Natural killer cell (primary cell): ENCODE results near the gene SCAF11. TPM values are rescaled to one million over a fixed set of nuclear protein-coding genes. Genes with fewer than 3 reads are reported as not detected.

Experiments used
- ATAC-seq, 3 donors: fragments of 150-1000 bp in 2 of 3; fragments of 200-7000 bp in 1 of 3; cut with Tn5 transposase; 1 replicate in 1 of 3; 2 replicates in 2 of 3; pipeline ENCODE4 v1.10.0; 2021; ENCODE audit warnings: mild to moderate bottlenecking in 2 of 3, moderate library complexity in 2 of 3
- DNase-seq, 2 donors: peaks; one replicate each; pipeline versions ENCODE4 v3.0.0 to v3.0.0-alpha.2; 2013 to 2021; ENCODE audit warnings: mixed read lengths in 1 of 2
- H3K27ac ChIP-seq: one replicate; pipeline ENCODE4 v1.5.1; 2013; ENCODE audit warnings: mild to moderate bottlenecking, low read length
- H3K27me3 ChIP-seq: one replicate; pipeline ENCODE4 v1.6.1; 2013; ENCODE audit warnings: low read length; ENCODE audit not compliant: control insufficient read depth, insufficient read depth
- H3K36me3 ChIP-seq: one replicate; pipeline ENCODE4 v1.6.1; 2013; ENCODE audit warnings: low read length; ENCODE audit not compliant: control insufficient read depth, insufficient read depth
- H3K4me1 ChIP-seq: one replicate; pipeline ENCODE4 v1.6.1; 2013; ENCODE audit warnings: low read length; ENCODE audit not compliant: control insufficient read depth, insufficient read depth
- H3K4me3 ChIP-seq: one replicate; pipeline ENCODE4 v1.5.1; 2013; ENCODE audit warnings: low read length
- H3K9me3 ChIP-seq: one replicate; pipeline ENCODE4 v1.6.1; 2013; ENCODE audit warnings: low read length; ENCODE audit not compliant: control insufficient read depth, insufficient read depth
- H3K27ac Mint-ChIP-seq, 2 donors: one replicate each; pipeline ENCODE4 v1.8.0; 2022; ENCODE audit warnings: mild to moderate bottlenecking in 2 of 2, mixed read lengths in 2 of 2, moderate library complexity in 1 of 2
- H3K27me3 Mint-ChIP-seq, 2 donors: one replicate each; pipeline ENCODE4 v1.8.0; 2022; ENCODE audit warnings: low read depth in 2 of 2, mixed read lengths in 2 of 2
- H3K36me3 Mint-ChIP-seq: one replicate; pipeline ENCODE4 v1.8.0; 2022; ENCODE audit warnings: mixed read lengths
- H3K4me1 Mint-ChIP-seq, 2 donors: one replicate each; pipeline ENCODE4 v1.8.0; 2022; ENCODE audit warnings: mixed read lengths in 2 of 2
- H3K4me3 Mint-ChIP-seq: one replicate; pipeline ENCODE4 v1.8.0; 2022; ENCODE audit warnings: mild to moderate bottlenecking, moderate library complexity, mixed read lengths
- H3K9me3 Mint-ChIP-seq, 2 donors: one replicate each; pipeline ENCODE4 v1.8.0; 2022; ENCODE audit warnings: mixed read lengths in 2 of 2
- WGBS: methylation state at CpG from one replicate; pipeline ENCODE4 v1.1.7; 2013; ENCODE audit warnings: missing lambda C conversion rate; ENCODE audit not compliant: insufficient coverage; 5-methylcytosine and 5-hydroxymethylcytosine counted together
- intact Hi-C: fragments of 100-400 bp; cut with micrococcal nuclease; formaldehyde crosslinking; loops from one replicate; pipeline ENCODE4 v1.14.2; 2022
- total RNA-seq, 4 donors: library from RNA; stranded (reverse); fragments of 120-200 nt in 1 of 4; gene quantifications; one replicate each; pipeline versions ENCODE4 v1.2.3 to v1.2.4, GENCODE V29; 2013 to 2022
- TF ChIP-seq, protein P1 (sequence below): fragments of 200-600 bp; IDR thresholded peaks from one replicate; pipeline ENCODE4 v1.8.0; 2022; ENCODE audit warnings: antibody characterized with exemption

Gene SCAF11
- total RNA-seq, 3 donors from 2014 or later (not counting 1 experiment from before 2014, with no cell fraction given): 208 to 232 (median 220) TPM

GRCh38 chr12:45975506-45975905 is 14.9 kb downstream of the SCAF11 start:
- no peak for DNase-seq
- Histone ChIP-seq H3K4me3 (no peak overlapping the region), H3K4me1 (peaks cover 3% of the 10 kb centered on the region), H3K36me3 (peaks cover 10% of the 10 kb centered on the region), H3K9me3 (no peaks in the 10 kb centered on the region), H3K27me3 (no peaks in the 10 kb centered on the region), H3K27ac (no peak overlapping the region)
- Mint-ChIP-seq H3K4me1 (peaks cover 83 to 86% of the 10 kb centered on the region in 2 donors), H3K36me3 (no peaks in the 10 kb centered on the region), H3K27me3 (no peaks in the 10 kb centered on the region), H3K9me3 (no peaks in the 10 kb centered on the region), H3K4me3 (no peak overlapping the region), H3K27ac (peak overlapping the region; percentile 32 to 46)
- intact Hi-C loops: no loop called here
- ATAC-seq: no peak
- TF ChIP-seq, protein P1, sequence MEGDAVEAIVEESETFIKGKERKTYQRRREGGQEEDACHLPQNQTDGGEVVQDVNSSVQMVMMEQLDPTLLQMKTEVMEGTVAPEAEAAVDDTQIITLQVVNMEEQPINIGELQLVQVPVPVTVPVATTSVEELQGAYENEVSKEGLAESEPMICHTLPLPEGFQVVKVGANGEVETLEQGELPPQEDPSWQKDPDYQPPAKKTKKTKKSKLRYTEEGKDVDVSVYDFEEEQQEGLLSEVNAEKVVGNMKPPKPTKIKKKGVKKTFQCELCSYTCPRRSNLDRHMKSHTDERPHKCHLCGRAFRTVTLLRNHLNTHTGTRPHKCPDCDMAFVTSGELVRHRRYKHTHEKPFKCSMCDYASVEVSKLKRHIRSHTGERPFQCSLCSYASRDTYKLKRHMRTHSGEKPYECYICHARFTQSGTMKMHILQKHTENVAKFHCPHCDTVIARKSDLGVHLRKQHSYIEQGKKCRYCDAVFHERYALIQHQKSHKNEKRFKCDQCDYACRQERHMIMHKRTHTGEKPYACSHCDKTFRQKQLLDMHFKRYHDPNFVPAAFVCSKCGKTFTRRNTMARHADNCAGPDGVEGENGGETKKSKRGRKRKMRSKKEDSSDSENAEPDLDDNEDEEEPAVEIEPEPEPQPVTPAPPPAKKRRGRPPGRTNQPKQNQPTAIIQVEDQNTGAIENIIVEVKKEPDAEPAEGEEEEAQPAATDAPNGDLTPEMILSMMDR: no peak
- WGBS: 100% methylated on average over 3 of the region's 6 CpGs

DNA sequence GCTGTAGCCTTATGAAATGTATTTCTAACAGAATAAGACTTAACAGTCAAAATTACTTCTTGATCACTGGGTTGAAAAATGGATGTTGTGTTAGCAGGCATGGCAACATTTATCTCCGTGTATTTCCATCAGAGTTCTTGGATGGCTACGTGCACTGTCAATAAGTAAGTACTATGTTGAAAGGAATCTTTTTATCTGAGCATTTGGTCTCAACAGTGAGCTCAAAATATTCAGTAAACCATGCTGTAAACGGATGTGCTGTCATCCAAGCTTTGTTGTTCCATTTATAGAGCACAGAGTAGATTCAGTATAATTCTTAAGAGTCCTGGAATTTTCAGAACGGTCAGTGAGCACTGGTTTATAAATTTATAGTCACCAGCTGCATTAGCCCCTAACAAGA is 15.5 kb downstream of the SCAF11 start:
- 93% methylated on average over 4 of the region's 4 CpGs for WGBS
- H3K9me3 Mint-ChIP-seq: no peaks in the 10 kb centered on the region
- peaks cover 82 to 85% of the 10 kb centered on the region in 2 donors for H3K4me1 Mint-ChIP-seq
- no peak overlapping the region for H3K4me3 Mint-ChIP-seq
- no peak overlapping the region for H3K4me3 ChIP-seq
- TF ChIP-seq, protein P1: no peak
- H3K27me3 ChIP-seq: no peaks in the 10 kb centered on the region
- DNase-seq (no peak), ATAC-seq (no peak)
- no peak overlapping the region for H3K27ac ChIP-seq
- H3K36me3 ChIP-seq: peaks cover 12% of the 10 kb centered on the region
- peaks cover 3% of the 10 kb centered on the region for H3K4me1 ChIP-seq
- no peaks in the 10 kb centered on the region for H3K36me3 Mint-ChIP-seq
- intact Hi-C loops: no loop called here
- H3K9me3 ChIP-seq: no peaks in the 10 kb centered on the region
- peak overlapping the region; percentile 46 to 65 for H3K27ac Mint-ChIP-seq
- H3K27me3 Mint-ChIP-seq: no peaks in the 10 kb centered on the region

GRCh38 chr12:45974171-45974719 is 16.1 kb downstream of the SCAF11 start:
- DNase-seq (no peak), ATAC-seq (no peak)
- TF ChIP-seq, protein P1: no peak
- Histone ChIP-seq H3K4me3 (no peak overlapping the region), H3K9me3 (no peaks in the 10 kb centered on the region), H3K36me3 (peaks cover 12% of the 10 kb centered on the region), H3K27me3 (no peaks in the 10 kb centered on the region), H3K27ac (no peak overlapping the region), H3K4me1 (peaks cover 3% of the 10 kb centered on the region)
- H3K36me3 Mint-ChIP-seq: no peaks in the 10 kb centered on the region
- H3K4me1 Mint-ChIP-seq: peaks cover 79 to 86% of the 10 kb centered on the region in 2 donors
- peak overlapping the region; percentile 46 to 65 for H3K27ac Mint-ChIP-seq
- no peaks in the 10 kb centered on the region for H3K27me3 Mint-ChIP-seq
- no peak overlapping the region for H3K4me3 Mint-ChIP-seq
- intact Hi-C loops: no loop called here
- no peaks in the 10 kb centered on the region for H3K9me3 Mint-ChIP-seq

- H3K27me3 ChIP-seq: no peaks in the 10 kb centered on the region
- WGBS: 83% methylated on average over 1 of the region's 2 CpGs
- peaks cover 75 to 87% of the 10 kb centered on the region in 2 donors for H3K4me1 Mint-ChIP-seq
- H3K9me3 Mint-ChIP-seq: no peaks in the 10 kb centered on the region
- peak overlapping the region in 1 of 2 donors; percentile 73 for H3K27ac Mint-ChIP-seq
- H3K36me3 ChIP-seq: peaks cover 12% of the 10 kb centered on the region
- TF ChIP-seq, protein P1: no peak
- no peaks in the 10 kb centered on the region for H3K36me3 Mint-ChIP-seq
- H3K27me3 Mint-ChIP-seq: no peaks in the 10 kb centered on the region
- H3K27ac ChIP-seq: no peak overlapping the region
- intact Hi-C loops: no loop called here
- H3K9me3 ChIP-seq: no peaks in the 10 kb centered on the region
- DNase-seq: no peak
- H3K4me3 Mint-ChIP-seq: no peak overlapping the region
- no peak overlapping the region for H3K4me3 ChIP-seq
- no peak for ATAC-seq
- no peaks in the 10 kb centered on the region for H3K4me1 ChIP-seq
Measured at GRCh38 chr12:45973526-45973925, 16.8 kb downstream of the SCAF11 start.
